ENCODE measurements around the gene NQO2.
"Not testable (repeated sequence)": the region's sequence is repeated elsewhere in the genome, so short reads cannot be mapped to it uniquely, and the experiment has no call there.

NQO2 gene

GRCh38 chr6:3037638-3038365 lies 38.1 kb downstream of the NQO2 start:
- DNase-seq (ENCODE audit: low read depth, low spot score) = no peak

- no peak for DNase-seq (ENCODE audit: low read depth, low spot score)
Measured at GRCh38 chr6:3039384-3039783, 39.7 kb downstream of the NQO2 start.

GRCh38 chr6:3041147-3041546 lies 41.5 kb downstream of the NQO2 start:
- no peak for DNase-seq (ENCODE audit: low read depth, low spot score)

- DNase-seq (ENCODE audit: low read depth, low spot score) = no peak
Measured at GRCh38 chr6:3041606-3042005, 41.9 kb downstream of the NQO2 start.

- DNase-seq (ENCODE audit: low read depth, low spot score) = no peak
Measured at GRCh38 chr6:3045369-3045768, 45.7 kb downstream of the NQO2 start.

GRCh38 chr6:3045777-3046176 lies 46.1 kb downstream of the NQO2 start:
- DNase-seq (ENCODE audit: low read depth, low spot score) = no peak

GRCh38 chr6:3046295-3046694 lies 46.6 kb downstream of the NQO2 start:
- DNase-seq (ENCODE audit: low read depth, low spot score) = no peak

- not testable (repeated sequence) for DNase-seq (ENCODE audit: low read depth, low spot score)
Measured at GRCh38 chr6:3048009-3048408, 48.3 kb downstream of the NQO2 start.

- no peak for DNase-seq (ENCODE audit: low read depth, low spot score)
Measured at GRCh38 chr6:3052481-3053230, 53.0 kb downstream of the NQO2 start.

- DNase-seq (ENCODE audit: low read depth, low spot score) = no peak
Measured at GRCh38 chr6:3053231-3053508, 53.5 kb downstream of the NQO2 start.

- DNase-seq (ENCODE audit: low read depth, low spot score) = not testable (repeated sequence)
Measured at GRCh38 chr6:3054229-3055157, 54.8 kb downstream of the NQO2 start.

- not testable (repeated sequence) for DNase-seq (ENCODE audit: low read depth, low spot score)
Measured at GRCh38 chr6:3055158-3055499, 55.4 kb downstream of the NQO2 start.

- DNase-seq (ENCODE audit: low read depth, low spot score) = no peak
Measured at GRCh38 chr6:3057063-3057770, 57.5 kb downstream of the NQO2 start.

- DNase-seq (ENCODE audit: low read depth, low spot score) = no peak
Measured at GRCh38 chr6:3058957-3059356, 59.3 kb downstream of the NQO2 start.

GRCh38 chr6:3060092-3060491 lies 60.4 kb downstream of the NQO2 start:
- not testable (repeated sequence) for DNase-seq (ENCODE audit: low read depth, low spot score)

GRCh38 chr6:3061501-3061941 lies 61.8 kb downstream of the NQO2 start:
- DNase-seq (ENCODE audit: low read depth, low spot score) = no peak

GRCh38 chr6:3063340-3063732 lies 63.6 kb downstream of the NQO2 start:
- DNase-seq (ENCODE audit: low read depth, low spot score) = not testable (repeated sequence)

- DNase-seq (ENCODE audit: low read depth, low spot score) = peak; percentile 78
Measured at GRCh38 chr6:3063733-3064700, 64.3 kb downstream of the NQO2 start.

- DNase-seq (ENCODE audit: low read depth, low spot score) = no peak
Measured at GRCh38 chr6:3068329-3069214, 68.9 kb downstream of the NQO2 start, which contains the start of gene RIPK1. Gene RIPK1 (plus strand): TSS chr6:3068494. CDS start chr6:3076824, 8,330 bp downstream.
